ENCODE data around the gene RAB40C. TPM values are rescaled to one million over a fixed set of nuclear protein-coding genes. Genes with fewer than 3 reads are reported as not detected.

The RAB40C gene
- total and polyA plus RNA-seq, 9 of the 15 experiments (the other 6 are each of a cell fraction or from before 2014, with no cell fraction given) = 0.17 to 23.4 (median 8.7) TPM

DNA sequence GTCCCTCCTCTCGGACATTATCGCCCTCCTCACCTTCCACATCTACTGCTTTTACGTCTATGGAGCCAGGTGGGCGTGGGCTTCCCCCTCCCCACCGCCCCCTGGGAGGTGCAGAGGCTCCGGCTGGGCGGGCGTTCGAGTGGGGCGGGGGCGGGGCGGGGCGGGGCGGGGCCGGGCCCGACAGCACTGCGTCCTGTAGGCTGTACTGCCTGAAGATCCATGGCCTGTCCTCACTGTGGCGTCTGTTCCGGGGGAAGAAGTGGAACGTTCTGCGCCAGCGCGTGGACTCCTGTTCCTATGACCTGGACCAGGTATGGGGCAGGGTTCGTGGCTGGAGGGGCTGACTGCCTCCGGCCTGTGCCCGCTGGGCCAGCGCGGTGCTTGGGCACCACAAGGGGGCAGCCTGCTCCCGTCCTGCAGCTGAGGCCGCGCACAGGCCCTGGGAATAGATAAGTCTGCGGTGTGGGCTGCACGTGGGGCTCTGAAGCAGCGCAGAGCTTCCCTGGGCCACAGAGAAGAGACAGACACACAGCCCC, 10.9 kb upstream of the RAB40C start (continued):
- TF ChIP-seq, protein P1, sequence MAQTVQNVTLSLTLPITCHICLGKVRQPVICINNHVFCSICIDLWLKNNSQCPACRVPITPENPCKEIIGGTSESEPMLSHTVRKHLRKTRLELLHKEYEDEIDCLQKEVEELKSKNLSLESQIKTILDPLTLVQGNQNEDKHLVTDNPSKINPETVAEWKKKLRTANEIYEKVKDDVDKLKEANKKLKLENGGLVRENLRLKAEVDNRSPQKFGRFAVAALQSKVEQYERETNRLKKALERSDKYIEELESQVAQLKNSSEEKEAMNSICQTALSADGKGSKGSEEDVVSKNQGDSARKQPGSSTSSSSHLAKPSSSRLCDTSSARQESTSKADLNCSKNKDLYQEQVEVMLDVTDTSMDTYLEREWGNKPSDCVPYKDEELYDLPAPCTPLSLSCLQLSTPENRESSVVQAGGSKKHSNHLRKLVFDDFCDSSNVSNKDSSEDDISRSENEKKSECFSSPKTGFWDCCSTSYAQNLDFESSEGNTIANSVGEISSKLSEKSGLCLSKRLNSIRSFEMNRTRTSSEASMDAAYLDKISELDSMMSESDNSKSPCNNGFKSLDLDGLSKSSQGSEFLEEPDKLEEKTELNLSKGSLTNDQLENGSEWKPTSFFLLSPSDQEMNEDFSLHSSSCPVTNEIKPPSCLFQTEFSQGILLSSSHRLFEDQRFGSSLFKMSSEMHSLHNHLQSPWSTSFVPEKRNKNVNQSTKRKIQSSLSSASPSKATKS (CRISPR knock-in tag; IDR thresholded peaks at IDR 0.05) = no peak
- no peak for TF ChIP-seq ZNF76 (CRISPR knock-in tag; IDR thresholded peaks at IDR 0.05; ENCODE audit: borderline replicate concordance)
- TF ChIP-seq TOE1 (IDR thresholded peaks at IDR 0.05; ENCODE audit: borderline replicate concordance) = 0 out of 2 replicates have a peak, but pooled peaks have one; percentile 40
- 0 out of 2 replicates have a peak, but pooled peaks have one; percentile 47 for TF ChIP-seq TOE1 (CRISPR knock-in tag; IDR thresholded peaks at IDR 0.05; ENCODE audit: borderline replicate concordance, low read depth)
- no peak for TF ChIP-seq FOXK2 (conservative IDR thresholded peaks at IDR 0.05 in 1 of 2, IDR thresholded peaks at IDR 0.05 in 1 of 2; ENCODE audit: low read depth in 2 of 2)
- no peak for TF ChIP-seq HMG20A (CRISPR knock-in tag; conservative IDR thresholded peaks at IDR 0.05)
- no peak for TF ChIP-seq ZSCAN32 (CRISPR knock-in tag; IDR thresholded peaks at IDR 0.05)
- TF ChIP-seq, protein P2, sequence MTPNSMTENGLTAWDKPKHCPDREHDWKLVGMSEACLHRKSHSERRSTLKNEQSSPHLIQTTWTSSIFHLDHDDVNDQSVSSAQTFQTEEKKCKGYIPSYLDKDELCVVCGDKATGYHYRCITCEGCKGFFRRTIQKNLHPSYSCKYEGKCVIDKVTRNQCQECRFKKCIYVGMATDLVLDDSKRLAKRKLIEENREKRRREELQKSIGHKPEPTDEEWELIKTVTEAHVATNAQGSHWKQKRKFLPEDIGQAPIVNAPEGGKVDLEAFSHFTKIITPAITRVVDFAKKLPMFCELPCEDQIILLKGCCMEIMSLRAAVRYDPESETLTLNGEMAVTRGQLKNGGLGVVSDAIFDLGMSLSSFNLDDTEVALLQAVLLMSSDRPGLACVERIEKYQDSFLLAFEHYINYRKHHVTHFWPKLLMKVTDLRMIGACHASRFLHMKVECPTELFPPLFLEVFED (CRISPR knock-in tag; conservative IDR thresholded peaks at IDR 0.05) = no peak
- peak; percentile 94 for TF ChIP-seq XRCC5 (IDR thresholded peaks at IDR 0.05; ENCODE audit: low read depth, low read length)
- TF ChIP-seq FIP1L1 (IDR thresholded peaks at IDR 0.05; ENCODE audit: low read depth, low read length, poor library complexity, severe bottlenecking) = peak; percentile 56
- TF ChIP-seq ASH1L (IDR thresholded peaks at IDR 0.05; ENCODE audit: borderline replicate concordance, low read depth, partially characterized antibody) = no peak
- TF ChIP-seq ZFP36 (IDR thresholded peaks at IDR 0.05; ENCODE audit: low read depth, low read length, partially characterized antibody) = no peak
- no peak for TF ChIP-seq HNRNPH1 (optimal IDR thresholded peaks at IDR 0.05; ENCODE audit: low read depth, low read length)
- TF ChIP-seq PML (IDR thresholded peaks at IDR 0.05; ENCODE audit: low read length) = no peak
- peak; percentile 70; the same call in 1 of the 2 replicates for TF ChIP-seq KLF16 (IDR thresholded peaks at IDR 0.05)
- TF ChIP-seq, protein P3, sequence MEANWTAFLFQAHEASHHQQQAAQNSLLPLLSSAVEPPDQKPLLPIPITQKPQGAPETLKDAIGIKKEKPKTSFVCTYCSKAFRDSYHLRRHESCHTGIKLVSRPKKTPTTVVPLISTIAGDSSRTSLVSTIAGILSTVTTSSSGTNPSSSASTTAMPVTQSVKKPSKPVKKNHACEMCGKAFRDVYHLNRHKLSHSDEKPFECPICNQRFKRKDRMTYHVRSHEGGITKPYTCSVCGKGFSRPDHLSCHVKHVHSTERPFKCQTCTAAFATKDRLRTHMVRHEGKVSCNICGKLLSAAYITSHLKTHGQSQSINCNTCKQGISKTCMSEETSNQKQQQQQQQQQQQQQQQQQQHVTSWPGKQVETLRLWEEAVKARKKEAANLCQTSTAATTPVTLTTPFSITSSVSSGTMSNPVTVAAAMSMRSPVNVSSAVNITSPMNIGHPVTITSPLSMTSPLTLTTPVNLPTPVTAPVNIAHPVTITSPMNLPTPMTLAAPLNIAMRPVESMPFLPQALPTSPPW (CRISPR knock-in tag; IDR thresholded peaks at IDR 0.05) = peak; percentile 82
- TF ChIP-seq TRIM28 (IDR thresholded peaks at IDR 0.05) = peak; percentile 84; the same call in 1 of the 2 replicates
- TF ChIP-seq PHB (CRISPR knock-in tag; IDR thresholded peaks at IDR 0.05) = no peak
- TF ChIP-seq MBD2 (IDR thresholded peaks at IDR 0.05; ENCODE audit: borderline replicate concordance, low read depth) = no peak
- TF ChIP-seq PRPF4 (IDR thresholded peaks at IDR 0.05; ENCODE audit: insufficient read depth, low read depth, low read length, poor library complexity, severe bottlenecking) = no peak
- peak; percentile 22 for TF ChIP-seq TAF1 (IDR thresholded peaks at IDR 0.05; ENCODE audit: control insufficient read depth, extremely low read depth, insufficient read depth, low read length, severe bottlenecking)
- TF ChIP-seq TAF7 (tag; IDR thresholded peaks at IDR 0.05) = no peak
- TF ChIP-seq ZNF263 (CRISPR knock-in tag; IDR thresholded peaks at IDR 0.05; ENCODE audit: borderline replicate concordance) = peak; percentile 82; the same call in 1 of the 2 replicates
- TF ChIP-seq RAD51 (IDR thresholded peaks at IDR 0.05; ENCODE audit: borderline replicate concordance, low read depth) = peak; percentile 45; the same call in 1 of the 2 replicates
- no peak for TF ChIP-seq E2F3 (CRISPR knock-in tag; IDR thresholded peaks at IDR 0.05)
